OCI-LY1 (cell line): Measurements from ENCODE around the gene CD74.
A peak's percentile ranks its signal among the peaks of the same experiment; 100 is the strongest.

ENCODE experiments used
- H2AFZ ChIP-seq: fragments of 200-600 bp; sonication (generic), shearing (Covaris generic); 2 replicates; pipeline ENCODE4 v1.6.0; 2014; ENCODE audit warnings: antibody characterized with exemption, mild to moderate bottlenecking, low read length
- H3F3A ChIP-seq: fragments of 200-600 bp; sonication (generic), shearing (Covaris generic); 2 replicates; pipeline ENCODE4 v1.6.0; 2014; ENCODE audit warnings: mild to moderate bottlenecking, antibody characterized with exemption, low read length, moderate library complexity; ENCODE audit not compliant: insufficient read depth
- H3K27ac ChIP-seq: fragments of 200-600 bp; sonication (generic); 2 replicates; pipeline ENCODE4 v1.5.1; 2014; ENCODE audit warnings: low read length, mixed run types, mild to moderate bottlenecking, low read depth; ENCODE audit not compliant: poor library complexity, severe bottlenecking
- H3K27me3 ChIP-seq: fragments of 200-600 bp; sonication (generic); 2 replicates; pipeline ENCODE4 v1.6.0; 2014; ENCODE audit warnings: antibody characterized with exemption, mild to moderate bottlenecking, low read length, moderate library complexity; ENCODE audit not compliant: insufficient read depth
- H3K36me3 ChIP-seq: fragments of 200-600 bp; sonication (generic); 2 replicates; pipeline ENCODE4 v1.6.1; 2014; ENCODE audit warnings: mild to moderate bottlenecking, antibody characterized with exemption, low read length, moderate library complexity, mixed read lengths; ENCODE audit not compliant: insufficient read depth
- H3K4me1 ChIP-seq: fragments of 200-600 bp; sonication (generic); 2 replicates; pipeline ENCODE4 v1.5.1; 2014; ENCODE audit warnings: mild to moderate bottlenecking, low read length, moderate library complexity; ENCODE audit not compliant: insufficient read depth, severe bottlenecking
- H3K4me2 ChIP-seq: fragments of 200-600 bp; sonication (generic), shearing (Covaris generic); 2 replicates; pipeline ENCODE4 v1.6.1; 2014; ENCODE audit warnings: low read length
- H3K4me3 ChIP-seq: fragments of 200-600 bp; sonication (generic); 2 replicates; pipeline ENCODE4 v1.5.1; 2014; ENCODE audit warnings: low read length, low read depth, mild to moderate bottlenecking, mixed read lengths; ENCODE audit not compliant: poor library complexity, severe bottlenecking
- H3K79me2 ChIP-seq: fragments of 200-600 bp; shearing (Covaris generic); 2 replicates; pipeline ENCODE4 v1.6.1; 2016; ENCODE audit warnings: mixed run types, low read length, mixed read lengths; ENCODE audit not compliant: insufficient read depth
- H3K9ac ChIP-seq: fragments of 200-600 bp; sonication (generic), shearing (Covaris generic); 2 replicates; pipeline ENCODE4 v1.6.1; 2014; ENCODE audit warnings: mild to moderate bottlenecking, low read length, mixed read lengths
- H3K9me2 ChIP-seq: fragments of 200-600 bp; sonication (generic), shearing (Covaris generic); 2 replicates; pipeline ENCODE4 v1.6.1; 2014; ENCODE audit warnings: low read depth, mild to moderate bottlenecking, low read length, mixed read lengths
- H3K9me3 ChIP-seq: fragments of 200-600 bp; shearing (Covaris generic); 2 replicates; pipeline ENCODE4 v1.6.1; 2014; ENCODE audit warnings: low read length, mixed read lengths
- H4K20me1 ChIP-seq: fragments of 200-600 bp; sonication (generic), shearing (Covaris generic); 2 replicates; pipeline ENCODE4 v1.6.0; 2016; ENCODE audit warnings: mild to moderate bottlenecking, low read length; ENCODE audit not compliant: insufficient read depth
- EZH2 ChIP-seq: fragments of 200-600 bp; sonication (generic), shearing (Covaris generic); IDR thresholded peaks from 2 replicates; pipeline ENCODE4 v1.8.0; 2017; ENCODE audit warnings: borderline replicate concordance, mixed run types, mild to moderate bottlenecking, antibody characterized with exemption, low read length, moderate library complexity, mixed read lengths
- TF ChIP-seq, protein P1 (sequence below): fragments of 200-600 bp; sonication (generic), shearing (Covaris generic); IDR thresholded peaks from 2 replicates; pipeline ENCODE4 v1.5.1; 2017; ENCODE audit warnings: mild to moderate bottlenecking, antibody characterized with exemption, low read length, moderate library complexity, mixed read lengths

The CD74 gene

DNA sequence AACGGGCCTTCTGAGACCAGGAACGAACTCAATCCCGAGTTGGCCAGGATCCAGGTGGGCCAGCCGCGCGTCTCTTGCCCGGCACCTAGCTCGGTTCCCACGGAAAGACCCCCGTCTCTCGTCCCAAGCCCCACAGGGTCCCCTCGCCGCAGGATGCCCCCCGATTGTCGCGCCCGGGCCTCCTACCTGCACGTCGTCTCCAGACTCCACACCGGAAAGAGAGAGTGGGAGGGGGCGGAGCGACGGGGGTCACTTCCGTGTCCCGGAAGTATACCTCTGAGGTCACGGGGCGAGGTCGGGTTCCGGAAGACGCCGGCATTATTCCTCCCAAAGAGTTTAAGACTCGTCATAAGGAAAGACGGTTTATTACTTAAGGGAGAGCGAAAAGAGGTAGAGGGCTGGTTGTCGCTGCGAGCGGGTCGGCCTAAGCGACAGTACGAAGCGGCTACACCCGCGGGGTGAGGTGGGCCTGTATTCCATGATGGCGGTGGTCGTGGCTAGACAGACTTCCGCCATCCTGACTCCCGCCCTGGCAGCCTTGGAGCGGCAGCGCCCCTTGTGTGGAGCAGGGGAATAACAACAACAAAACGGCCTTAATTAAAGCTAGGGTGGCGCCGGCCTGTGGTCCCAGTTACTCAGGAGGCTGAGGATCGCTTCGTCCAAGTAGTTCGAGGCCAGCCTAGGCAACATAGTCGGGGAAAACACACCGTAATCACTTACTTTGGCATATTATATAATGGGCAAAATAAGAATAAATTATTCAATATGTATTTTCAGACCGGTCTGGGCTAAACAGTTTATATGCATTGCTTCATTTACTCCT is 37.0 kb upstream of the CD74 start, which contains the start of gene RPS14:
Gene RPS14 (minus strand): TSS at position 223 of the 823 bp plus-strand sequence. CDS start 2,006 bp downstream, outside the sequence.
- Histone ChIP-seq H3K9me2 (no peaks in the 10 kb centered on the region), H3K9ac (peak within 1 kb of the TSS; percentile 95), H3K4me2 (peak within 1 kb of the TSS; percentile 84), H3K27ac (peak within 1 kb of the TSS; percentile 96), H3K4me1 (peaks cover 31% of the 10 kb centered on the region), H3K36me3 (peaks cover 46% of the 10 kb centered on the region), H3F3A (no peaks in the 10 kb centered on the region), H3K9me3 (no peaks in the 10 kb centered on the region), H3K27me3 (no peaks in the 10 kb centered on the region), H2AFZ (no peak within 1 kb of the TSS), H3K79me2 (peaks cover 21% of the 10 kb centered on the region), H3K4me3 (peak within 1 kb of the TSS; percentile 91), H4K20me1 (no peaks in the 10 kb centered on the region)
- TF ChIP-seq EZH2 = no peak
- TF ChIP-seq, protein P1, sequence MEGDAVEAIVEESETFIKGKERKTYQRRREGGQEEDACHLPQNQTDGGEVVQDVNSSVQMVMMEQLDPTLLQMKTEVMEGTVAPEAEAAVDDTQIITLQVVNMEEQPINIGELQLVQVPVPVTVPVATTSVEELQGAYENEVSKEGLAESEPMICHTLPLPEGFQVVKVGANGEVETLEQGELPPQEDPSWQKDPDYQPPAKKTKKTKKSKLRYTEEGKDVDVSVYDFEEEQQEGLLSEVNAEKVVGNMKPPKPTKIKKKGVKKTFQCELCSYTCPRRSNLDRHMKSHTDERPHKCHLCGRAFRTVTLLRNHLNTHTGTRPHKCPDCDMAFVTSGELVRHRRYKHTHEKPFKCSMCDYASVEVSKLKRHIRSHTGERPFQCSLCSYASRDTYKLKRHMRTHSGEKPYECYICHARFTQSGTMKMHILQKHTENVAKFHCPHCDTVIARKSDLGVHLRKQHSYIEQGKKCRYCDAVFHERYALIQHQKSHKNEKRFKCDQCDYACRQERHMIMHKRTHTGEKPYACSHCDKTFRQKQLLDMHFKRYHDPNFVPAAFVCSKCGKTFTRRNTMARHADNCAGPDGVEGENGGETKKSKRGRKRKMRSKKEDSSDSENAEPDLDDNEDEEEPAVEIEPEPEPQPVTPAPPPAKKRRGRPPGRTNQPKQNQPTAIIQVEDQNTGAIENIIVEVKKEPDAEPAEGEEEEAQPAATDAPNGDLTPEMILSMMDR = peak; percentile 86

DNA sequence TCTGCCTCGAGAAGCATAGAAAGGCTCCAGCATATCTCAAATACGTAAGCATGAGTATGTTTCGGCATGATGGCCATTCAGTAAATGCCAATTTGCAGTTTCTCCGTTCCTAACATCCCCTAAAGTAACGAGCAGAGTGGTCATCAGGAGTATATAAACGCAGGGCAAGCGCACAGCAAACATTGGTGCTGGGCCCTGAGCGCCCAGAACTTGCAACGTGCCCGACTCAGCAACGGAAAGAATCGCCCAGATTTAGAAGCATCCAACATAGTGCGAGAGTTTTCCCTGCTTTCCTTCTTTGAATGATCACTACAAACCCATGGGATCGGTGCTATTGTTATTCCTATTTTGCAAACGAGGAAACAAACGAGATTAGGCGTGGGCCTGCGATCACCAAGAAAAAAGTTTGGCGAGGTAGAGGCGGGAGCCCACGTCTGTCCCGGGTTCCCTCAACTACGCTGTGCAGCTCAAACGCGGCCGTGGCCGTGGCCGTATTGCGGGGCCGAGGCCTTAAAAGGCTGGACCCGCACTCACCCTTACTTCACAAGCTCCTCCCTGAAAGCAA is 36.3 kb upstream of the CD74 start:
- Histone ChIP-seq H3K27ac (peak overlapping the region; percentile 96), H3K9ac (peak overlapping the region; percentile 95), H3K9me3 (no peaks in the 10 kb centered on the region), H3K9me2 (no peaks in the 10 kb centered on the region), H3F3A (no peaks in the 10 kb centered on the region), H3K4me3 (peak overlapping the region; percentile 91), H2AFZ (no peak overlapping the region), H3K27me3 (no peaks in the 10 kb centered on the region), H3K36me3 (peaks cover 53% of the 10 kb centered on the region), H3K79me2 (peaks cover 21% of the 10 kb centered on the region), H3K4me2 (peak overlapping the region; percentile 84), H4K20me1 (no peaks in the 10 kb centered on the region), H3K4me1 (peaks cover 24% of the 10 kb centered on the region)
- TF ChIP-seq EZH2 = no peak
- TF ChIP-seq, protein P1 = no peak

DNA sequence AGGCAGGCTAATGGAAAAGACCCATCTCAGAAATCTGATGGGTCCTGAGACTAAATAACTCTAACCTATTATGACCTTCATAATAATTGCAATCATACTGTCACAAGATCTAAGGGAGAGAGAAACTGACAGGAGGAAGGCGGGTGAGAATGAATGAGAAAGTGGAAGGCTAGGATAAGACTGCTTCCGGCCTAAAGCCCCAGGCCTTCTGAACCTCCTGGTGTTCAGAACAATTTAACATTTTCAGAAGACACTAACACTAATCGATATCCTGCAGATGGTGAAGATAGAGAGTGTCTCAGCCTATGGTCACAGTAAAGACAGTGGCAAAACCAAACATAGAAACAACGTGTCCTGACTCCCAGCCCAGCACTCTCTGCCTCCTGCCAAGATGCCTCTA is 35.6 kb upstream of the CD74 start:
- no peaks in the 10 kb centered on the region for H4K20me1 ChIP-seq

More for the DNA sequence above, 35.6 kb upstream of the CD74 start:
- H3K9ac ChIP-seq = peak overlapping the region; percentile 95
- H3K4me1 ChIP-seq = peaks cover 17% of the 10 kb centered on the region
- H2AFZ ChIP-seq = no peak overlapping the region
- peak overlapping the region; percentile 96 for H3K27ac ChIP-seq
- peaks cover 60% of the 10 kb centered on the region for H3K36me3 ChIP-seq
- no peaks in the 10 kb centered on the region for H3K9me3 ChIP-seq
- H3K4me3 ChIP-seq = peak overlapping the region; percentile 91
- no peak for TF ChIP-seq EZH2
- TF ChIP-seq, protein P1 = no peak
- H3K4me2 ChIP-seq = peak overlapping the region; percentile 84
- H3F3A ChIP-seq = no peaks in the 10 kb centered on the region; the same call in 1 of the 2 replicates
- peaks cover 21% of the 10 kb centered on the region for H3K79me2 ChIP-seq
- no peaks in the 10 kb centered on the region for H3K9me2 ChIP-seq
- H3K27me3 ChIP-seq = no peaks in the 10 kb centered on the region
